AG10803 (cell line): ENCODE results near the gene MBP.

Experiments
- DNase-seq: peaks from one replicate; pipeline ENCODE4 v3.0.0; 2010; ENCODE audit warnings: low read depth
- H3K4me3 ChIP-seq: 2 replicates; pipeline ENCODE4 v1.5.1; 2011; ENCODE audit warnings: mild to moderate bottlenecking, low read length, control low read depth
- CTCF ChIP-seq: conservative IDR thresholded peaks from 2 replicates; pipeline ENCODE4 v1.5.1; 2011; ENCODE audit warnings: mild to moderate bottlenecking, low read length, control low read depth, inconsistent platforms

Gene MBP

GRCh38 chr18:77168811-77169311 lies 36.3 kb upstream of the MBP start:
- H3K4me3 ChIP-seq, result no peak overlapping the region
- TF ChIP-seq CTCF, result no peak
- no peak for DNase-seq

- no peak overlapping the region for H3K4me3 ChIP-seq
- peak; percentile 77 for DNase-seq
- TF ChIP-seq CTCF, result no peak
These were observed 34.7 kb upstream of the MBP start for GRCh38 chr18:77167251-77167650.

DNA sequence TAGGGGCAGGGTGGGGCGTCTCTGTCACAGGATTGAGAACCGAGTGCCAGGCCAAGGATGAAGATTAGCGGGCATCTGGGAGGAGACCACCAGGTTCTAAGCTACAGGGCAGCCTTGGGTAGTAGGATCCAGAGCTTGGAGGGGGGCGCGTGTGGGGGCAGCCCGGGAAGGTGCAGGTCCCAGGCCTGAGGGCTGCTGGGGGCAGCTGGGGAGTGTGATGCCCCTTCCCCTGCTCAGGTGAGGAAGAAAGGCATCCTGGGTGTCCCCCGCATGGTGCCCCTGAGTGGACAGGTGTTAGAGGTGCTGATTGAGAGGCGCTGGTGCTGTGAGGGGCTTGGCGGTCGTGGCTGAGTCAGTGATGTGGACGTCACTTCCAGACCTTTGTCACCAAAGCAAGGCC lies 33.9 kb upstream of the MBP start:
- no peak overlapping the region; the same call in 1 of the 2 replicates for H3K4me3 ChIP-seq
- DNase-seq, result no peak
- no peak for TF ChIP-seq CTCF

DNA sequence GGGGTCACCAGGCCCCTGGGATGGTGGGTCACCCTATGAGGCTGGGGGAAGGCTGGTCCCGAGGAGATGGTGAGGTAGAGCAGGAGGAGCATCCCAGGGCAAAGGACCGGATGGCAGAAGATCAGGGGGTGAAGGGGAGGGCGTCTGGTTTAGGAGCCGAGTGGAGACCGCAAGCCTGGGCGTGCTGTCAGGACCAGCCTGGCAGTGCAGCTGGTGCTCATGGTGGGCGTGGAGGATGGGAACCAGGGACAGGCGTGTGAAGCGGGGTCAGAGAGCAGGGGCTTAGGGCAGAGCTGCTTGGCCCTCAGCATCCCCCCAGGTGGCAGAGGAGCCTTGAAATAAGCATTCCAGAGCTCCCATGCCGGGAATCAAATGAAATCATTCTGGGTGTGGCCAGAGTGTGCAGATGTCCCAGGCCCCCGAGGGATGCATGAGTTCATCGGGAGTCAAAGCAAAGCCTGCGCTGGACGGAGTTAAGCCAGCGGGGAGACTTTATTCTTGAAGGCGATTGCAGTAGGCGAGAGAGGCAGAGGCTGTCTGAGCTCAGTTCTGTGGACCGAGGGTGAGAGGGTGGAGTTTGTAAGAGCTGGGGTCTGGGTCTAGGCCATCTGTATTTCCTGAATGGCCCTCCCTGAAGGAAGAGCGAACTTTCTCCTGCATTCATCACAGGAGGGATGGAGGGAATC lies 33.1 kb upstream of the MBP start:
- peak overlapping the region; percentile 5 for H3K4me3 ChIP-seq
- peak; percentile 80 for DNase-seq
- TF ChIP-seq CTCF, result no peak; the same call in 1 of the 2 replicates

GRCh38 chr18:77164763-77165485 lies 32.3 kb upstream of the MBP start:
- TF ChIP-seq CTCF, result no peak
- DNase-seq, result no peak
- no peak overlapping the region for H3K4me3 ChIP-seq

GRCh38 chr18:77164026-77164425 lies 31.4 kb upstream of the MBP start:
- DNase-seq, result no peak
- H3K4me3 ChIP-seq, result no peak overlapping the region
- TF ChIP-seq CTCF, result no peak

GRCh38 chr18:77162580-77162979 lies 30.0 kb upstream of the MBP start:
- DNase-seq, result no peak
- no peak for TF ChIP-seq CTCF

More at GRCh38 chr18:77162580-77162979, 30.0 kb upstream of the MBP start:
- no peak overlapping the region for H3K4me3 ChIP-seq
